ENCODE data around the gene MEP1B.
"Not testable (repeated sequence)": the region's sequence is repeated elsewhere in the genome, so short reads cannot be mapped to it uniquely, and the experiment has no call there.

MEP1B gene
- total RNA-seq = 0.04 to 0.22 (median 0.19) reads per million in 3 experiments

- no peak for DNase-seq
These were observed at the start of gene MEP1B for GRCh38 chr18:32189790-32190189. Gene MEP1B (plus strand): TSS chr18:32190039. CDS start chr18:32190071, 32 bp downstream.

- DNase-seq = no peak
These were observed 41.5 kb upstream of the MEP1B start for GRCh38 chr18:32148185-32148870.

GRCh38 chr18:32152705-32153448 lies 37.0 kb upstream of the MEP1B start:
- DNase-seq = no peak

- no peak for DNase-seq
These were observed 33.0 kb upstream of the MEP1B start for GRCh38 chr18:32156855-32157254.

GRCh38 chr18:32157580-32157979 lies 32.3 kb upstream of the MEP1B start:
- no peak for DNase-seq

- peak; percentile 64 for DNase-seq
These were observed 31.7 kb upstream of the MEP1B start for GRCh38 chr18:32158108-32158624.

- not testable (repeated sequence) for DNase-seq
These were observed 31.2 kb upstream of the MEP1B start for GRCh38 chr18:32158631-32159030.

- DNase-seq = no peak
These were observed 29.3 kb upstream of the MEP1B start for GRCh38 chr18:32160547-32160946.

GRCh38 chr18:32167980-32168730 lies 21.7 kb upstream of the MEP1B start:
- no peak for DNase-seq

- DNase-seq = no peak
These were observed 16.2 kb upstream of the MEP1B start for GRCh38 chr18:32173654-32174053.

GRCh38 chr18:32174719-32175118 lies 15.1 kb upstream of the MEP1B start:
- no peak for DNase-seq

GRCh38 chr18:32175265-32175664 lies 14.6 kb upstream of the MEP1B start:
- DNase-seq = no peak

- not testable (repeated sequence) for DNase-seq
These were observed 13.1 kb upstream of the MEP1B start for GRCh38 chr18:32176745-32177144.

- DNase-seq = no peak
These were observed 12.3 kb upstream of the MEP1B start for GRCh38 chr18:32177530-32177929.

- DNase-seq = no peak
These were observed 6.3 kb upstream of the MEP1B start for GRCh38 chr18:32183503-32183902.

- no peak for DNase-seq
These were observed 370 bp downstream of the MEP1B start for GRCh38 chr18:32190209-32190608.

- no peak for DNase-seq
These were observed 6.3 kb downstream of the MEP1B start for GRCh38 chr18:32195881-32196815.

- no peak for DNase-seq
These were observed 10.9 kb downstream of the MEP1B start for GRCh38 chr18:32200766-32201165.

- DNase-seq = no peak
These were observed 12.3 kb downstream of the MEP1B start for GRCh38 chr18:32201948-32202672.

GRCh38 chr18:32208023-32208422 lies 18.2 kb downstream of the MEP1B start:
- DNase-seq = no peak

- no peak for DNase-seq
These were observed 18.7 kb downstream of the MEP1B start for GRCh38 chr18:32208577-32208976.

Data from central memory CD4-positive, alpha-beta T cell (primary cell).